ACC112 (cell line): Measurements from ENCODE around the gene NPY5R.

Experiments used
- H2AFZ ChIP-seq: fragments of 200-600 bp; sonication (generic); one replicate; pipeline ENCODE4 v1.6.0; 2017; ENCODE audit warnings: antibody characterized with exemption, low read length; ENCODE audit not compliant: unreplicated experiment
- H3K27ac ChIP-seq: fragments of 200-600 bp; sonication (generic); 2 replicates; pipeline ENCODE4 v1.5.1; 2014; ENCODE audit warnings: low read depth, mild to moderate bottlenecking, antibody characterized with exemption, low read length, moderate library complexity
- H3K27me3 ChIP-seq: fragments of 200-600 bp; sonication (generic); 2 replicates; pipeline ENCODE4 v1.6.1; 2014; ENCODE audit warnings: mild to moderate bottlenecking, antibody characterized with exemption, low read length, moderate library complexity, mixed read lengths; ENCODE audit not compliant: insufficient read depth
- H3K36me3 ChIP-seq: fragments of 200-600 bp; sonication (generic); 2 replicates; pipeline ENCODE4 v1.6.1; 2016; ENCODE audit warnings: mild to moderate bottlenecking, antibody characterized with exemption, low read length, moderate library complexity, mixed read lengths; ENCODE audit not compliant: insufficient read depth
- H3K4me1 ChIP-seq: fragments of 200-600 bp; sonication (generic); one replicate; pipeline ENCODE4 v1.6.1; 2016; ENCODE audit warnings: low read length, mixed read lengths; ENCODE audit not compliant: insufficient read depth, unreplicated experiment, control insufficient read depth
- H3K4me3 ChIP-seq: fragments of 200-600 bp; sonication (generic); 2 replicates; pipeline ENCODE4 v1.5.1; 2014; ENCODE audit warnings: mild to moderate bottlenecking, low read depth, low read length
- H3K79me2 ChIP-seq: fragments of 200-600 bp; sonication (generic); one replicate; pipeline ENCODE4 v1.6.0; 2016; ENCODE audit warnings: low read length; ENCODE audit not compliant: control insufficient read depth, unreplicated experiment, insufficient read depth

The NPY5R gene

GRCh38 chr4:163344147-163345125 lies 744 bp downstream of the NPY5R start:
- Histone ChIP-seq H3K27me3 (peaks cover 76% of the 10 kb centered on the region), H2AFZ (no peak overlapping the region)

DNA sequence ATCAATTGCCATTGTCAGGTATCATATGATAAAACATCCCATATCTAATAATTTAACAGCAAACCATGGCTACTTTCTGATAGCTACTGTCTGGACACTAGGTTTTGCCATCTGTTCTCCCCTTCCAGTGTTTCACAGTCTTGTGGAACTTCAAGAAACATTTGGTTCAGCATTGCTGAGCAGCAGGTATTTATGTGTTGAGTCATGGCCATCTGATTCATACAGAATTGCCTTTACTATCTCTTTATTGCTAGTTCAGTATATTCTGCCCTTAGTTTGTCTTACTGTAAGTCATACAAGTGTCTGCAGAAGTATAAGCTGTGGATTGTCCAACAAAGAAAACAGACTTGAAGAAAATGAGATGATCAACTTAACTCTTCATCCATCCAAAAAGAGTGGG lies 7.0 kb downstream of the NPY5R start:
- Histone ChIP-seq H3K4me1 (no peaks in the 10 kb centered on the region), H3K27me3 (peaks cover 36% of the 10 kb centered on the region), H3K27ac (no peak overlapping the region), H3K36me3 (no peaks in the 10 kb centered on the region), H3K4me3 (no peak overlapping the region), H3K79me2 (no peaks in the 10 kb centered on the region), H2AFZ (no peak overlapping the region)

More at GRCh38 chr4:163344147-163345125, 744 bp downstream of the NPY5R start:
- Histone ChIP-seq H3K36me3 (no peaks in the 10 kb centered on the region), H3K4me3 (peak overlapping the region; percentile 0; the same call in 1 of the 2 replicates), H3K27ac (no peak overlapping the region), H3K4me1 (no peaks in the 10 kb centered on the region), H3K79me2 (no peaks in the 10 kb centered on the region)

DNA sequence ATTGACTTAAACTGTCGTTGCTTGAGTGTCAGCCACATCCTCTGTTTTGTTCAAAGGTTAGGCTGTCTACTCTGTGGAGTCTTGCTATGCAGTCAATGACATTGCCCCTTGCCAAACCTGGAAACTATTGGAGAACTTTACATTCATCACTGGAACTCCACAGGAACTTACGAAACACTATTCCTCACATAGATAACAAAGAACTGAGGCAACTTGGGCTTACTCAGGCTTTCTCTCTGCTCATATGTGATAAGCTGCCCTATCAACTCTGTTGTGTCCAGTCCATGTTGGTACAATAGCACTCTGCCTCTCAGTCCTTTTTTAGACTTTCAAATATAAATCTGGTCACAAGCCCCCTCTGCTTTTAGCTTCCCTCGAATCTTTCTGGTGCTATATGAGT lies 9.4 kb downstream of the NPY5R start:
- no peaks in the 10 kb centered on the region for H3K36me3 ChIP-seq
- no peak overlapping the region for H3K4me3 ChIP-seq
- no peak overlapping the region for H3K27ac ChIP-seq
- no peaks in the 10 kb centered on the region for H3K79me2 ChIP-seq
- H3K27me3 ChIP-seq = peaks cover 25% of the 10 kb centered on the region
- H3K4me1 ChIP-seq = no peaks in the 10 kb centered on the region
- no peak overlapping the region for H2AFZ ChIP-seq

GRCh38 chr4:163356104-163356503 lies 12.4 kb downstream of the NPY5R start:
- H2AFZ ChIP-seq = no peak overlapping the region
- no peak overlapping the region for H3K27ac ChIP-seq
- no peaks in the 10 kb centered on the region for H3K4me1 ChIP-seq
- peaks cover 34% of the 10 kb centered on the region for H3K27me3 ChIP-seq
- no peaks in the 10 kb centered on the region for H3K36me3 ChIP-seq
- H3K79me2 ChIP-seq = no peaks in the 10 kb centered on the region
- H3K4me3 ChIP-seq = no peak overlapping the region

GRCh38 chr4:163367651-163368050 lies 24.0 kb downstream of the NPY5R start:
- Histone ChIP-seq H3K36me3 (no peaks in the 10 kb centered on the region), H2AFZ (no peak overlapping the region), H3K4me1 (no peaks in the 10 kb centered on the region), H3K79me2 (no peaks in the 10 kb centered on the region), H3K27me3 (peaks cover 6% of the 10 kb centered on the region; the same call in 1 of the 2 replicates), H3K4me3 (no peak overlapping the region), H3K27ac (no peak overlapping the region)

- Histone ChIP-seq H3K36me3 (no peaks in the 10 kb centered on the region), H3K79me2 (no peaks in the 10 kb centered on the region), H2AFZ (no peak overlapping the region), H3K27me3 (peaks cover 6% of the 10 kb centered on the region; the same call in 1 of the 2 replicates), H3K4me3 (no peak overlapping the region), H3K4me1 (no peaks in the 10 kb centered on the region), H3K27ac (no peak overlapping the region)
Measured at GRCh38 chr4:163372029-163372428, 28.3 kb downstream of the NPY5R start.

- Histone ChIP-seq H3K27me3 (peaks cover 3% of the 10 kb centered on the region; the same call in 1 of the 2 replicates), H3K79me2 (no peaks in the 10 kb centered on the region), H3K36me3 (no peaks in the 10 kb centered on the region), H3K4me1 (no peaks in the 10 kb centered on the region), H3K4me3 (no peak overlapping the region), H3K27ac (no peak overlapping the region), H2AFZ (no peak overlapping the region)
Measured at GRCh38 chr4:163378661-163379060, 35.0 kb downstream of the NPY5R start.

- H3K4me1 ChIP-seq = no peaks in the 10 kb centered on the region
- H3K27ac ChIP-seq = no peak overlapping the region
- no peak overlapping the region for H2AFZ ChIP-seq
- no peaks in the 10 kb centered on the region for H3K79me2 ChIP-seq
- no peaks in the 10 kb centered on the region for H3K36me3 ChIP-seq
- H3K27me3 ChIP-seq = peaks cover 10% of the 10 kb centered on the region; the same call in 1 of the 2 replicates
- no peak overlapping the region for H3K4me3 ChIP-seq
Measured at GRCh38 chr4:163380703-163381102, 37.0 kb downstream of the NPY5R start.

DNA sequence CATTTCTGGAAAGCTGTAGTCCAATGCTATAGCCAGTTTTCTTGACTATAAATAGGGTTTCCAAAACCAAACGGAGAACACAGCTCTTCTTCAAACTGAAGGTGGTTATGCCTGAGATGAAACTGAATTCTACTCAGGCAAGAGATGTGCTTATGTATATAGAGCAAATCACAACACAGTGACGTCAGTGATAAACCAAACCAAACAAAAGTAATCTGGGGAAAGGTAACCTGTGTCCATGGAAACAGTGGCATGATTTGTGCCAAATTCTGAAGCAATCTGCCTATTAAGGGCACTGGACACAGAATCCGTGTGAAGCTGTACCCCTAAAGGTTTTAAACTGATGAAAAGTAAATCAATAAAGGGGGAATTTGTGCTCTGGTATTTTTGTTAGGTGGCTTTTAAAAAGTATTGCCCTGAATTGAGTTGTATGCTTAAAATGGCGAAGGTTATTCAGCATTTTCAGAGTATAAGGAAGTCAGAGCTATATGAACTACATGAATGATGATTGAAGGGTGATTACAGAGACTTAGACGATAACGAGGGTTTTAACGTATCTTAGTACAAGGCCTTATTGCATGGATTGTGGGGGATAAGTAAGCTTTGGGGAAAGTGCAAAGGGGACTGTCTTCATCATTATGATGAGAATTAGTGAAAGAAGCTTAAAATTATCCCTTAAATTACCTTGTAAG lies 38.6 kb downstream of the NPY5R start:
- H3K36me3 ChIP-seq = no peaks in the 10 kb centered on the region
- H3K4me1 ChIP-seq = no peaks in the 10 kb centered on the region
- no peak overlapping the region for H3K4me3 ChIP-seq
- H3K27me3 ChIP-seq = peaks cover 10% of the 10 kb centered on the region; the same call in 1 of the 2 replicates
- H3K79me2 ChIP-seq = no peaks in the 10 kb centered on the region
- no peak overlapping the region for H2AFZ ChIP-seq
- H3K27ac ChIP-seq = no peak overlapping the region

DNA sequence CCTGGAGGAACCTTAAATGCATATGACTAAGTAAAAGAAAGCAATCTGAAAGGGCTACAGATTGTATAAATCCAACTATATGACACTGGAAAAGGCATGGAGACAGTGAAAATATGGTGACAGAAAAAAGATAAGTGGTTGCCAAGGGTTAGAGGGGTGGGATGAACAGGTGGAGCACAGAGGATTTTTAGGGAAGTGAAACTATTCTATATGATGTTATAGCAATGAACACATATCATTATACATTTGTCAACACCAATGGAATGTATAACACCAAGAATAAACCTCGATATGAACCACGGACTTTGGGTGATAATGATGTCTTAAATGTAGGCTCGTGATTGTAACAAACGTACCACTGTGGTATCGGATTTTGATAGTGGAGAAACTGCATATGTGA lies 40.7 kb downstream of the NPY5R start:
- no peaks in the 10 kb centered on the region for H3K79me2 ChIP-seq
- H3K27ac ChIP-seq = no peak overlapping the region
- no peak overlapping the region for H2AFZ ChIP-seq
- H3K4me3 ChIP-seq = no peak overlapping the region
- H3K27me3 ChIP-seq = peaks cover 10% of the 10 kb centered on the region; the same call in 1 of the 2 replicates
- H3K4me1 ChIP-seq = no peaks in the 10 kb centered on the region
- no peaks in the 10 kb centered on the region for H3K36me3 ChIP-seq
